ENCODE measurements around the gene SORCS1. TPM values are rescaled to one million over a fixed set of nuclear protein-coding genes. Genes with fewer than 3 reads are reported as not detected.

SORCS1 gene
- polyA plus RNA-seq, 6 donors from 2014 or later, result not detected

GRCh38 chr10:106571192-106571946, 593.1 kb downstream of the SORCS1 start:
- H3K4me1 Mint-ChIP-seq, result no peaks in the 10 kb centered on the region
- H3K27me3 Mint-ChIP-seq, result no peaks in the 10 kb centered on the region
- peaks cover 0 to 4% (median 0%) of the 10 kb centered on the region in 7 donors for H3K9me3 Mint-ChIP-seq
- ATAC-seq (ENCODE audit: low read depth in 2 of 2) (no peak), DNase-seq (no peak)
- H3K4me3 Mint-ChIP-seq, result no peak overlapping the region
- H3K36me3 Mint-ChIP-seq, result no peaks in the 10 kb centered on the region
- H3K27ac Mint-ChIP-seq, result peak overlapping the region in 1 of 6 donors; percentile 34

- DNase-seq (no peak), ATAC-seq (ENCODE audit: low read depth in 2 of 2) (no peak)
- Mint-ChIP-seq H3K9me3 (peaks cover 0 to 1% (median 0%) of the 10 kb centered on the region in 7 donors), H3K27me3 (no peaks in the 10 kb centered on the region), H3K27ac (no peak overlapping the region), H3K36me3 (no peaks in the 10 kb centered on the region), H3K4me3 (no peak overlapping the region), H3K4me1 (no peaks in the 10 kb centered on the region)
Observed at GRCh38 chr10:106570268-106570667, 594.2 kb downstream of the SORCS1 start.

- Mint-ChIP-seq H3K36me3 (no peaks in the 10 kb centered on the region), H3K27ac (no peak overlapping the region), H3K4me1 (no peaks in the 10 kb centered on the region), H3K9me3 (peaks cover 0 to 2% (median 0%) of the 10 kb centered on the region in 7 donors), H3K4me3 (no peak overlapping the region), H3K27me3 (no peaks in the 10 kb centered on the region)
- ATAC-seq (ENCODE audit: low read depth in 2 of 2), result no peak
- no peak for DNase-seq
Observed at GRCh38 chr10:106567629-106568028, 596.9 kb downstream of the SORCS1 start.

- no peak for DNase-seq
Observed at GRCh38 chr10:106566873-106567272, 597.6 kb downstream of the SORCS1 start.

GRCh38 chr10:106565546-106565945, 599.0 kb downstream of the SORCS1 start:
- ATAC-seq (ENCODE audit: low read depth in 2 of 2) (no peak), DNase-seq (no peak)
- Mint-ChIP-seq H3K27ac (no peak overlapping the region), H3K9me3 (peaks cover 0 to 2% (median 0%) of the 10 kb centered on the region in 7 donors), H3K27me3 (no peaks in the 10 kb centered on the region), H3K4me1 (no peaks in the 10 kb centered on the region), H3K36me3 (no peaks in the 10 kb centered on the region), H3K4me3 (no peak overlapping the region)

More at GRCh38 chr10:106566873-106567272, 597.6 kb downstream of the SORCS1 start:
- H3K9me3 Mint-ChIP-seq, result peaks cover 0 to 2% (median 0%) of the 10 kb centered on the region in 7 donors
- no peak overlapping the region for H3K4me3 Mint-ChIP-seq
- H3K27me3 Mint-ChIP-seq, result no peaks in the 10 kb centered on the region
- H3K36me3 Mint-ChIP-seq, result no peaks in the 10 kb centered on the region
- ATAC-seq (ENCODE audit: low read depth in 2 of 2), result no peak
- no peaks in the 10 kb centered on the region for H3K4me1 Mint-ChIP-seq
- no peak overlapping the region for H3K27ac Mint-ChIP-seq

- Mint-ChIP-seq H3K27ac (no peak overlapping the region), H3K4me1 (no peaks in the 10 kb centered on the region), H3K36me3 (no peaks in the 10 kb centered on the region), H3K27me3 (no peaks in the 10 kb centered on the region), H3K9me3 (peaks cover 0 to 4% (median 0%) of the 10 kb centered on the region in 7 donors), H3K4me3 (no peak overlapping the region)
- ATAC-seq (ENCODE audit: low read depth in 2 of 2) (no peak), DNase-seq (no peak)
Observed at GRCh38 chr10:106563384-106563783, 601.1 kb downstream of the SORCS1 start.

GRCh38 chr10:106560925-106561640, 603.4 kb downstream of the SORCS1 start:
- Mint-ChIP-seq H3K36me3 (no peaks in the 10 kb centered on the region), H3K4me3 (no peak overlapping the region), H3K9me3 (peaks cover 0 to 6% (median 2%) of the 10 kb centered on the region in 7 donors), H3K4me1 (no peaks in the 10 kb centered on the region), H3K27me3 (no peaks in the 10 kb centered on the region), H3K27ac (no peak overlapping the region)
- ATAC-seq (ENCODE audit: low read depth in 2 of 2), result no peak
- DNase-seq, result no peak

GRCh38 chr10:106559442-106559841, 605.1 kb downstream of the SORCS1 start:
- Mint-ChIP-seq H3K4me3 (no peak overlapping the region), H3K9me3 (peaks cover 0 to 4% (median 2%) of the 10 kb centered on the region in 7 donors)

GRCh38 chr10:106557951-106558733, 606.4 kb downstream of the SORCS1 start:
- H3K27ac Mint-ChIP-seq, result no peak overlapping the region
- ATAC-seq (ENCODE audit: low read depth in 2 of 2) (no peak), DNase-seq (no peak)
- H3K9me3 Mint-ChIP-seq, result peaks cover 0 to 4% (median 2%) of the 10 kb centered on the region in 7 donors
- no peaks in the 10 kb centered on the region for H3K36me3 Mint-ChIP-seq
- H3K4me3 Mint-ChIP-seq, result no peak overlapping the region
- H3K27me3 Mint-ChIP-seq, result no peaks in the 10 kb centered on the region
- no peaks in the 10 kb centered on the region for H3K4me1 Mint-ChIP-seq

More at GRCh38 chr10:106559442-106559841, 605.1 kb downstream of the SORCS1 start:
- Mint-ChIP-seq H3K27ac (no peak overlapping the region), H3K27me3 (no peaks in the 10 kb centered on the region), H3K36me3 (no peaks in the 10 kb centered on the region), H3K4me1 (no peaks in the 10 kb centered on the region)
- no peak for ATAC-seq (ENCODE audit: low read depth in 2 of 2)
- DNase-seq, result no peak

- H3K4me1 Mint-ChIP-seq, result no peaks in the 10 kb centered on the region
- H3K36me3 Mint-ChIP-seq, result no peaks in the 10 kb centered on the region
- no peak overlapping the region for H3K4me3 Mint-ChIP-seq
- no peak overlapping the region for H3K27ac Mint-ChIP-seq
- no peaks in the 10 kb centered on the region for H3K27me3 Mint-ChIP-seq
- peaks cover 0 to 4% (median 2%) of the 10 kb centered on the region in 7 donors for H3K9me3 Mint-ChIP-seq
- no peak for ATAC-seq (ENCODE audit: low read depth in 2 of 2)
- no peak for DNase-seq
Observed at GRCh38 chr10:106557053-106557452, 607.5 kb downstream of the SORCS1 start.

GRCh38 chr10:106555599-106555998, 608.9 kb downstream of the SORCS1 start:
- H3K27ac Mint-ChIP-seq, result no peak overlapping the region
- no peaks in the 10 kb centered on the region for H3K27me3 Mint-ChIP-seq
- no peak for DNase-seq
- H3K36me3 Mint-ChIP-seq, result no peaks in the 10 kb centered on the region
- peaks cover 0 to 4% (median 2%) of the 10 kb centered on the region in 7 donors for H3K9me3 Mint-ChIP-seq
- no peak for ATAC-seq (ENCODE audit: low read depth in 2 of 2)
- H3K4me1 Mint-ChIP-seq, result no peaks in the 10 kb centered on the region
- no peak overlapping the region for H3K4me3 Mint-ChIP-seq

- no peak overlapping the region for H3K4me3 Mint-ChIP-seq
- H3K9me3 Mint-ChIP-seq, result peaks cover 0 to 4% (median 2%) of the 10 kb centered on the region in 7 donors
- no peaks in the 10 kb centered on the region for H3K27me3 Mint-ChIP-seq
- ATAC-seq (ENCODE audit: low read depth in 2 of 2), result no peak
- H3K4me1 Mint-ChIP-seq, result no peaks in the 10 kb centered on the region
- H3K27ac Mint-ChIP-seq, result no peak overlapping the region
- no peaks in the 10 kb centered on the region for H3K36me3 Mint-ChIP-seq
- DNase-seq, result no peak
Observed at GRCh38 chr10:106551501-106552062, 612.9 kb downstream of the SORCS1 start.

- no peaks in the 10 kb centered on the region for H3K4me1 Mint-ChIP-seq
- no peak overlapping the region for H3K4me3 Mint-ChIP-seq
- H3K9me3 Mint-ChIP-seq, result peaks cover 0 to 4% (median 2%) of the 10 kb centered on the region in 7 donors
- no peaks in the 10 kb centered on the region for H3K27me3 Mint-ChIP-seq
- no peaks in the 10 kb centered on the region for H3K36me3 Mint-ChIP-seq
- DNase-seq (no peak), ATAC-seq (ENCODE audit: low read depth in 2 of 2) (no peak)
- no peak overlapping the region for H3K27ac Mint-ChIP-seq
Observed at GRCh38 chr10:106548832-106549231, 615.7 kb downstream of the SORCS1 start.

Measured in naive B cell (primary cell).